Measurements from ENCODE around the gene APOC1. TPM values are rescaled to one million over a fixed set of nuclear protein-coding genes. Genes with fewer than 3 reads are reported as not detected.

The APOC1 gene
- total RNA-seq, 1 experiment from 2014 or later, result 86.5 TPM

DNA sequence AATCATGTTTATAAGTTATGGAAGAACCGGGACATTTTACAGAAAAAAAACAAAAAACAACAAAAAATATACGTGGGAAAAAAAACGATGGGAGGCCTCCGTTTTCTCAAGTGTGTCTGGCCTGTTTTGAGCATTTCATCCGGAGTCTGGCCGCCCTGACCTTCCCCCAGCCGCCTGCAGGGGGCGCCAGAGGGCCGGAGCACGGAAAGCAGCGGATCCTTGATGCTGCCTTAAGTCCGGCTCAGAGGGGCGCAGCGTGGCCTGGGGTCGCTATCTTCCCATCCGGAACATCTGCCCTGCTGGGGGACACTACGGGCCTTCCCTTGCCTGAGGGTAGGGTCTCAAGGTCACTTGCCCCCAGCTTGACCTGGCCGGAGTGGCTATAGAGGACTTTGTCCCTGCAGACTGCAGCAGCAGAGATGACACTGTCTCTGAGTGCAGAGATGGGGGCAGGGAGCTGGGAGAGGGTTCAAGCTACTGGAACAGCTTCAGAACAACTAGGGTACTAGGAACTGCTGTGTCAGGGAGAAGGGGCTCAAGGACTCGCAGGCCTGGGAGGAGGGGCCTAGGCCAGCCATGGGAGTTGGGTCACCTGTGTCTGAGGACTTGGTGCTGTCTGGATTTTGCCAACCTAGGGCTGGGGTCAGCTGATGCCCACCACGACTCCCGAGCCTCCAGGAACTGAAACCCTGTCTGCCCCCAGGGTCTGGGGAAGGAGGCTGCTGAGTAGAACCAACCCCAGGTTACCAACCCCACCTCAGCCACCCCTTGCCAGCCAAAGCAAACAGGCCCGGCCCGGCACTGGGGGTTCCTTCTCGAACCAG is 10.6 kb upstream of the APOC1 start:
- ATAC-seq (peak; percentile 8), DNase-seq (ENCODE audit: low spot score) (peak; percentile 89)
- Mint-ChIP-seq H3K4me1 (peaks cover 21% of the 10 kb centered on the region), H3K27ac (peak overlapping the region; percentile 55; the same call in 1 of the 2 replicates), H3K9me3 (no peaks in the 10 kb centered on the region), H3K27me3 (ENCODE audit: low read depth) (no peaks in the 10 kb centered on the region), H3K4me3 (no peak overlapping the region), H3K36me3 (peaks cover 34% of the 10 kb centered on the region)
- CTCF ChIA-PET, result interaction anchor here (0.6 to 4.7 kb wide), 27 partner anchors 9 to 333 kb away, joined by 3 to 54 read pairs (median 4); partner anchors contain the start of genes APOC1, CLPTM1, RELB and TOMM40
- POLR2A ChIA-PET, result interaction anchor here (0.6 to 2.9 kb wide), 4 partner anchors 11 to 98 kb away, joined by 3 to 15 read pairs (median 8); partner anchors contain the start of genes APOC1, RELB and TOMM40
- TF ChIP-seq, protein P1, sequence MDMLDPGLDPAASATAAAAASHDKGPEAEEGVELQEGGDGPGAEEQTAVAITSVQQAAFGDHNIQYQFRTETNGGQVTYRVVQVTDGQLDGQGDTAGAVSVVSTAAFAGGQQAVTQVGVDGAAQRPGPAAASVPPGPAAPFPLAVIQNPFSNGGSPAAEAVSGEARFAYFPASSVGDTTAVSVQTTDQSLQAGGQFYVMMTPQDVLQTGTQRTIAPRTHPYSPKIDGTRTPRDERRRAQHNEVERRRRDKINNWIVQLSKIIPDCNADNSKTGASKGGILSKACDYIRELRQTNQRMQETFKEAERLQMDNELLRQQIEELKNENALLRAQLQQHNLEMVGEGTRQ (CRISPR knock-in tag; IDR thresholded peaks at IDR 0.05), result 0 out of 2 replicates have a peak, but pooled peaks have one; percentile 20
- TF ChIP-seq TP53 (CRISPR knock-in tag; IDR thresholded peaks at IDR 0.05) (0 out of 2 replicates have a peak, but pooled peaks have one; percentile 46), RELA (CRISPR knock-in tag; IDR thresholded peaks at IDR 0.05; ENCODE audit: borderline replicate concordance) (peak; percentile 61; the same call in 1 of the 2 replicates), FOXP1 (CRISPR knock-in tag; IDR thresholded peaks at IDR 0.05; ENCODE audit: borderline replicate concordance) (peak; percentile 70; the same call in 1 of the 2 replicates), ZNF138 (CRISPR knock-in tag; conservative IDR thresholded peaks at IDR 0.05) (0 out of 2 replicates have a peak, but pooled peaks have one; percentile 57), HMGA2 (CRISPR knock-in tag; IDR thresholded peaks at IDR 0.05) (no peak), MAX (CRISPR knock-in tag; IDR thresholded peaks at IDR 0.05) (0 out of 2 replicates have a peak, but pooled peaks have one; percentile 39), NR3C1 (CRISPR knock-in tag; conservative IDR thresholded peaks at IDR 0.05; ENCODE audit: low read depth) (no peak), TCF7 (CRISPR knock-in tag; IDR thresholded peaks at IDR 0.05; ENCODE audit: low read depth) (no peak), NFYB (CRISPR knock-in tag; conservative IDR thresholded peaks at IDR 0.05; ENCODE audit: low read depth) (no peak), ZBTB21 (CRISPR knock-in tag; IDR thresholded peaks at IDR 0.05; ENCODE audit: borderline replicate concordance) (0 out of 2 replicates have a peak, but pooled peaks have one; percentile 22), USF1 (CRISPR knock-in tag; IDR thresholded peaks at IDR 0.05) (0 out of 2 replicates have a peak, but pooled peaks have one; percentile 13)
- TF ChIP-seq, protein P2, sequence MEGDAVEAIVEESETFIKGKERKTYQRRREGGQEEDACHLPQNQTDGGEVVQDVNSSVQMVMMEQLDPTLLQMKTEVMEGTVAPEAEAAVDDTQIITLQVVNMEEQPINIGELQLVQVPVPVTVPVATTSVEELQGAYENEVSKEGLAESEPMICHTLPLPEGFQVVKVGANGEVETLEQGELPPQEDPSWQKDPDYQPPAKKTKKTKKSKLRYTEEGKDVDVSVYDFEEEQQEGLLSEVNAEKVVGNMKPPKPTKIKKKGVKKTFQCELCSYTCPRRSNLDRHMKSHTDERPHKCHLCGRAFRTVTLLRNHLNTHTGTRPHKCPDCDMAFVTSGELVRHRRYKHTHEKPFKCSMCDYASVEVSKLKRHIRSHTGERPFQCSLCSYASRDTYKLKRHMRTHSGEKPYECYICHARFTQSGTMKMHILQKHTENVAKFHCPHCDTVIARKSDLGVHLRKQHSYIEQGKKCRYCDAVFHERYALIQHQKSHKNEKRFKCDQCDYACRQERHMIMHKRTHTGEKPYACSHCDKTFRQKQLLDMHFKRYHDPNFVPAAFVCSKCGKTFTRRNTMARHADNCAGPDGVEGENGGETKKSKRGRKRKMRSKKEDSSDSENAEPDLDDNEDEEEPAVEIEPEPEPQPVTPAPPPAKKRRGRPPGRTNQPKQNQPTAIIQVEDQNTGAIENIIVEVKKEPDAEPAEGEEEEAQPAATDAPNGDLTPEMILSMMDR (IDR thresholded peaks at IDR 0.05), result peak; percentile 99
- TF ChIP-seq, protein P3, sequence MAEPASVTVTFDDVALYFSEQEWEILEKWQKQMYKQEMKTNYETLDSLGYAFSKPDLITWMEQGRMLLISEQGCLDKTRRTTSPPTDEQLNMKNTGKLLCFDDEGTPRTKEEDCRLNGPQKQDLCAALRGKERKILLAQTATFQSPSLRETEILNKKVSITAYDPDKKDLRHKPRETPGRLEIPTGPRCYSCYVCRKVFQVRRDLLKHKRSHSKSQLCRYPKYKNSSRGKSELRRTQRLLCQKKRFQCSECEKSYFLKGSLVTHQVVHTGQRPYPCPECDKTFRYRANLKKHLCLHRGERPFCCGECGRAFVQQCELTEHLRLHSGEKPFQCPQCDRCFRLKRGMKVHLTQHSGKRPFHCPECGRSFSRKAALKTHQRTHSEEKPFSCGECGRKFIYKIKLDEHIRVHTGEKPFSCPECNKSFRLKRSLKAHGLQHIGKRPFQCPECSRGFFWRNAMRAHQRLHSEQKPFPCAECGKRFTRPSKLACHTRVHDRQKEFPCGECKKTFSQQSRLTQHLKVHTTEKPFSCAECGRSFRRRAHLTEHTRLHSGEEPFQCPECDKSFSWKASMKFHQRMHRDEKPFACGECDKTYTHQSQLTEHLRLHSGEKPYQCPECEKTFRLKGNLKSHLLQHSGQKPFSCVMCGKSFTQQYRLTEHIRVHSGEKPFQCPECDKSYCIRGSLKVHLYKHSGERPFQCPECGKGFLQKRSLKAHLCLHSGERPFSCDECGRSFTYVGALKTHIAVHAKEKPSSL (CRISPR knock-in tag; conservative IDR thresholded peaks at IDR 0.05), result no peak
- TF ChIP-seq, protein P4, sequence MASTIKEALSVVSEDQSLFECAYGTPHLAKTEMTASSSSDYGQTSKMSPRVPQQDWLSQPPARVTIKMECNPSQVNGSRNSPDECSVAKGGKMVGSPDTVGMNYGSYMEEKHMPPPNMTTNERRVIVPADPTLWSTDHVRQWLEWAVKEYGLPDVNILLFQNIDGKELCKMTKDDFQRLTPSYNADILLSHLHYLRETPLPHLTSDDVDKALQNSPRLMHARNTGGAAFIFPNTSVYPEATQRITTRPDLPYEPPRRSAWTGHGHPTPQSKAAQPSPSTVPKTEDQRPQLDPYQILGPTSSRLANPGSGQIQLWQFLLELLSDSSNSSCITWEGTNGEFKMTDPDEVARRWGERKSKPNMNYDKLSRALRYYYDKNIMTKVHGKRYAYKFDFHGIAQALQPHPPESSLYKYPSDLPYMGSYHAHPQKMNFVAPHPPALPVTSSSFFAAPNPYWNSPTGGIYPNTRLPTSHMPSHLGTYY (CRISPR knock-in tag; IDR thresholded peaks at IDR 0.05), result no peak
